IPS-15b (cell line): ENCODE data around the gene STAG2.

Experiments used
- H3K27me3 ChIP-seq: one replicate; pipeline ENCODE4 v1.6.1; 2013; ENCODE audit warnings: low read length; ENCODE audit not compliant: control insufficient read depth, insufficient read depth
- H3K36me3 ChIP-seq: one replicate; pipeline ENCODE4 v1.6.1; 2013; ENCODE audit warnings: low read length; ENCODE audit not compliant: control insufficient read depth, insufficient read depth
- H3K4me1 ChIP-seq: one replicate; pipeline ENCODE4 v1.6.1; 2013; ENCODE audit warnings: mild to moderate bottlenecking, low read length; ENCODE audit not compliant: control insufficient read depth, insufficient read depth
- H3K4me3 ChIP-seq: one replicate; pipeline ENCODE4 v1.5.1; 2013; ENCODE audit warnings: low read depth, low read length
- H3K9ac ChIP-seq: one replicate; pipeline ENCODE4 v1.6.1; 2013; ENCODE audit warnings: low read depth, mild to moderate bottlenecking, low read length
- H3K9me3 ChIP-seq: one replicate; pipeline ENCODE4 v1.6.1; 2013; ENCODE audit warnings: mild to moderate bottlenecking, low read length; ENCODE audit not compliant: control insufficient read depth, insufficient read depth

Gene STAG2

GRCh38 chrX:124010157-124010556 lies 48.7 kb downstream of the STAG2 start:
- Histone ChIP-seq H3K9ac (no peak overlapping the region), H3K27me3 (no peaks in the 10 kb centered on the region), H3K4me1 (peaks cover 5% of the 10 kb centered on the region), H3K4me3 (no peak overlapping the region), H3K9me3 (no peaks in the 10 kb centered on the region), H3K36me3 (no peaks in the 10 kb centered on the region)

- no peak overlapping the region for H3K9ac ChIP-seq
- peaks cover 5% of the 10 kb centered on the region for H3K4me1 ChIP-seq
- H3K36me3 ChIP-seq = no peaks in the 10 kb centered on the region
- no peaks in the 10 kb centered on the region for H3K27me3 ChIP-seq
- no peaks in the 10 kb centered on the region for H3K9me3 ChIP-seq
- no peak overlapping the region for H3K4me3 ChIP-seq
Measured at GRCh38 chrX:124010566-124010965, 49.1 kb downstream of the STAG2 start.

GRCh38 chrX:124015721-124016120 lies 54.2 kb downstream of the STAG2 start:
- no peaks in the 10 kb centered on the region for H3K4me1 ChIP-seq
- no peaks in the 10 kb centered on the region for H3K9me3 ChIP-seq
- H3K27me3 ChIP-seq = no peaks in the 10 kb centered on the region
- no peak overlapping the region for H3K4me3 ChIP-seq
- no peaks in the 10 kb centered on the region for H3K36me3 ChIP-seq
- H3K9ac ChIP-seq = no peak overlapping the region

GRCh38 chrX:124016825-124017224 lies 55.3 kb downstream of the STAG2 start:
- Histone ChIP-seq H3K4me3 (no peak overlapping the region), H3K9ac (no peak overlapping the region), H3K27me3 (no peaks in the 10 kb centered on the region), H3K36me3 (no peaks in the 10 kb centered on the region), H3K4me1 (no peaks in the 10 kb centered on the region), H3K9me3 (no peaks in the 10 kb centered on the region)

- no peaks in the 10 kb centered on the region for H3K4me1 ChIP-seq
- no peaks in the 10 kb centered on the region for H3K9me3 ChIP-seq
- no peak overlapping the region for H3K9ac ChIP-seq
- no peaks in the 10 kb centered on the region for H3K27me3 ChIP-seq
- no peak overlapping the region for H3K4me3 ChIP-seq
- H3K36me3 ChIP-seq = no peaks in the 10 kb centered on the region
Measured at GRCh38 chrX:124018023-124018422, 56.5 kb downstream of the STAG2 start.

GRCh38 chrX:124023838-124024238 lies 62.3 kb downstream of the STAG2 start:
- Histone ChIP-seq H3K4me3 (no peak overlapping the region), H3K9ac (no peak overlapping the region), H3K36me3 (no peaks in the 10 kb centered on the region), H3K27me3 (no peaks in the 10 kb centered on the region), H3K4me1 (no peaks in the 10 kb centered on the region), H3K9me3 (no peaks in the 10 kb centered on the region)

GRCh38 chrX:124026529-124026928 lies 65.0 kb downstream of the STAG2 start:
- Histone ChIP-seq H3K27me3 (no peaks in the 10 kb centered on the region), H3K4me1 (no peaks in the 10 kb centered on the region), H3K4me3 (no peak overlapping the region), H3K36me3 (no peaks in the 10 kb centered on the region), H3K9ac (no peak overlapping the region), H3K9me3 (no peaks in the 10 kb centered on the region)

GRCh38 chrX:124028182-124028581 lies 66.7 kb downstream of the STAG2 start:
- Histone ChIP-seq H3K9ac (no peak overlapping the region), H3K36me3 (no peaks in the 10 kb centered on the region), H3K4me1 (no peaks in the 10 kb centered on the region), H3K9me3 (no peaks in the 10 kb centered on the region), H3K4me3 (no peak overlapping the region), H3K27me3 (no peaks in the 10 kb centered on the region)

- Histone ChIP-seq H3K27me3 (no peaks in the 10 kb centered on the region), H3K4me3 (no peak overlapping the region), H3K9ac (no peak overlapping the region), H3K36me3 (no peaks in the 10 kb centered on the region), H3K9me3 (no peaks in the 10 kb centered on the region), H3K4me1 (no peaks in the 10 kb centered on the region)
Measured at GRCh38 chrX:124030520-124030919, 69.0 kb downstream of the STAG2 start.

- Histone ChIP-seq H3K9ac (no peak overlapping the region), H3K27me3 (no peaks in the 10 kb centered on the region), H3K4me1 (no peaks in the 10 kb centered on the region), H3K36me3 (no peaks in the 10 kb centered on the region), H3K4me3 (no peak overlapping the region), H3K9me3 (no peaks in the 10 kb centered on the region)
Measured at GRCh38 chrX:124033821-124034220, 72.3 kb downstream of the STAG2 start.

- H3K27me3 ChIP-seq = no peaks in the 10 kb centered on the region
- no peak overlapping the region for H3K9ac ChIP-seq
- H3K4me3 ChIP-seq = no peak overlapping the region
- no peaks in the 10 kb centered on the region for H3K36me3 ChIP-seq
- H3K9me3 ChIP-seq = no peaks in the 10 kb centered on the region
- no peaks in the 10 kb centered on the region for H3K4me1 ChIP-seq
Measured at GRCh38 chrX:124035657-124036056, 74.2 kb downstream of the STAG2 start.

- Histone ChIP-seq H3K4me3 (no peak overlapping the region), H3K36me3 (peaks cover 5% of the 10 kb centered on the region)
Measured at GRCh38 chrX:124042042-124042441, 80.5 kb downstream of the STAG2 start.

GRCh38 chrX:124045109-124045508 lies 83.6 kb downstream of the STAG2 start:
- H3K4me1 ChIP-seq = no peaks in the 10 kb centered on the region
- H3K27me3 ChIP-seq = no peaks in the 10 kb centered on the region
- no peak overlapping the region for H3K4me3 ChIP-seq
- H3K9ac ChIP-seq = no peak overlapping the region
- no peaks in the 10 kb centered on the region for H3K9me3 ChIP-seq
- H3K36me3 ChIP-seq = peaks cover 9% of the 10 kb centered on the region

More at GRCh38 chrX:124042042-124042441, 80.5 kb downstream of the STAG2 start:
- Histone ChIP-seq H3K9ac (no peak overlapping the region), H3K9me3 (no peaks in the 10 kb centered on the region), H3K27me3 (no peaks in the 10 kb centered on the region), H3K4me1 (no peaks in the 10 kb centered on the region)
